ENCODE data around the gene KCNK5. TPM values are rescaled to one million over a fixed set of nuclear protein-coding genes. Genes with fewer than 3 reads are reported as not detected.

KCNK5 gene
- total RNA-seq, 2 donors from 2014 or later: 16.9 to 31.0 TPM

- H3K27me3 ChIP-seq: no peaks in the 10 kb centered on the region
- 71 to 84% methylated on average over 6 of the region's 6 CpGs for WGBS, 2 donors
- H3K4me1 ChIP-seq: no peaks in the 10 kb centered on the region
- H3K27ac ChIP-seq: no peak overlapping the region
- no peaks in the 10 kb centered on the region for H3K36me3 ChIP-seq (replicated peaks in 1 of 2; ENCODE audit: insufficient read depth in 1 of 2, low read depth in 2 of 2)
- no peaks in the 10 kb centered on the region for H3K9me3 ChIP-seq
- no peak overlapping the region for H3K4me3 ChIP-seq
- ATAC-seq (no peak), DNase-seq (no peak)
- intact Hi-C loops (cut with DNase I): no loop called here
- TF ChIP-seq POLR2A (IDR thresholded peaks at IDR 0.05): no peak
- no peak for TF ChIP-seq CTCF (IDR thresholded peaks at IDR 0.05)
Observed at GRCh38 chr6:39273406-39273821, 44.1 kb upstream of the KCNK5 start.

GRCh38 chr6:39269961-39270360 is 40.7 kb upstream of the KCNK5 start:
- TF ChIP-seq CTCF (IDR thresholded peaks at IDR 0.05) (no peak), POLR2A (IDR thresholded peaks at IDR 0.05) (no peak)

GRCh38 chr6:39268721-39269120 is 39.4 kb upstream of the KCNK5 start:
- 94 to 96% methylated on average over 3 of the region's 3 CpGs for WGBS, 2 donors

More at GRCh38 chr6:39269961-39270360, 40.7 kb upstream of the KCNK5 start:
- Histone ChIP-seq H3K4me1 (no peaks in the 10 kb centered on the region), H3K27ac (no peak overlapping the region), H3K9me3 (no peaks in the 10 kb centered on the region), H3K4me3 (no peak overlapping the region), H3K27me3 (no peaks in the 10 kb centered on the region), H3K36me3 (replicated peaks in 1 of 2; ENCODE audit: insufficient read depth in 1 of 2, low read depth in 2 of 2) (no peaks in the 10 kb centered on the region)
- ATAC-seq (no peak), DNase-seq (no peak)
- WGBS, 2 donors: 64 to 76% methylated on average over 1 of the region's 1 CpG
- intact Hi-C loops (cut with DNase I): no loop called here

DNA sequence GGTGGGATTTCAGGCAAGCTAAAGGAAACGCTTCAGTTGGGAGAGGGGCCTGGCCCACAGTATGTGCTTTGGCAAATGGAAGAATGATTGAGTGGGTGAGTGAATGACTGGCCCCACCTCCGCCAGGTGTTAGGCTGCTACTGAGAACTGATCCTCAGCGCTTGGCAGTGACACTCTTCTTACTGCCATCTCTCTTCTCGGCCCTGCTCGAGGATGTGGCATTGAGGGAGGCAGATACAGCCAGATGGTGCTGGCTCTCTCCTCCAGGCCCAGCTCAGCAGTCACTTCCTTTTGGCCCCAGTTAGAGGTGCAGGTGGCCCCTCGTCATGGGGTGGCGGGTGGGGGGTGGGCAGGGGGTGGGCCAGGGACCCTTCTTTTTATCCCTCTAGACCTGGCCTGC is 38.9 kb upstream of the KCNK5 start:
- Histone ChIP-seq H3K36me3 (replicated peaks in 1 of 2; ENCODE audit: insufficient read depth in 1 of 2, low read depth in 2 of 2) (no peaks in the 10 kb centered on the region), H3K27me3 (no peaks in the 10 kb centered on the region), H3K9me3 (no peaks in the 10 kb centered on the region), H3K4me1 (no peaks in the 10 kb centered on the region), H3K4me3 (no peak overlapping the region), H3K27ac (no peak overlapping the region)
- DNase-seq (no peak), ATAC-seq (no peak)
- 83 to 100% methylated on average over 3 to 7 of the region's 7 CpGs for WGBS, 2 donors
- intact Hi-C loops (cut with DNase I): no loop called here
- no peak for TF ChIP-seq POLR2A (IDR thresholded peaks at IDR 0.05)
- TF ChIP-seq CTCF (IDR thresholded peaks at IDR 0.05): no peak

More at GRCh38 chr6:39268721-39269120, 39.4 kb upstream of the KCNK5 start:
- intact Hi-C loops (cut with DNase I): no loop called here
- DNase-seq: no peak
- Histone ChIP-seq H3K27me3 (no peaks in the 10 kb centered on the region), H3K36me3 (replicated peaks in 1 of 2; ENCODE audit: insufficient read depth in 1 of 2, low read depth in 2 of 2) (no peaks in the 10 kb centered on the region), H3K4me1 (no peaks in the 10 kb centered on the region), H3K9me3 (no peaks in the 10 kb centered on the region), H3K27ac (no peak overlapping the region), H3K4me3 (no peak overlapping the region)
- TF ChIP-seq CTCF (IDR thresholded peaks at IDR 0.05) (no peak), POLR2A (IDR thresholded peaks at IDR 0.05) (no peak)
- no peak for ATAC-seq

DNA sequence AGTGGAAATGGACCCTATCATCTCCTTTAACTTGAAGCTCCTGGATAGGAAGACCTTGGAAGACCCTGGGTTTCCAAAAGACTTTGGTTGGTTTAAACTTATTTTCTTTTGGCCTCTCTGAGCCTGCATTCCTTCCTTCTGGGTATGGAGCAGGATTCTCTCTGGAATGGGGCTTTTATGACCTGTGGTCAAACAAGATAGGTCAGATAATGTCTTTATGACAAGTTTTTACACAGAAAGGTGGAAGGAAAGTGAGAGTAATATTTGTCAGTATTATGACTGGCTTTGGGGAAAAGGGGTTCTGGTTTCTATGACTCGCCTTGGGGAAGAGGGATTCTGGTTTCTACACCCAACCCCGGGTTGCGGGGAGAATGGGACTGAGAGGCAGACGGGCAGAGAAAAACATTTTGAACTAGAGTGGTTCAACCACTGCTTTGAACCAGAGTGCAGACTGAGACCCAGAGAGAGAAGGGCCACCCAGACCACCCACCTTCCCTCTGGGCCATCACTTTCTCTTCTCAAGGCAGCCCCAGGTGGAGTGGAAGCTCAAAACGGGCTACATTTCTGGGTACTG is 37.6 kb upstream of the KCNK5 start:
- no peak overlapping the region for H3K4me3 ChIP-seq
- WGBS, 2 donors: 86 to 87% methylated on average over 5 of the region's 5 CpGs
- H3K27ac ChIP-seq: no peak overlapping the region
- no peaks in the 10 kb centered on the region for H3K4me1 ChIP-seq
- no peak for TF ChIP-seq CTCF (IDR thresholded peaks at IDR 0.05)
- TF ChIP-seq POLR2A (IDR thresholded peaks at IDR 0.05): no peak
- intact Hi-C loops (cut with DNase I): no loop called here
- no peak for DNase-seq
- H3K27me3 ChIP-seq: no peaks in the 10 kb centered on the region
- no peaks in the 10 kb centered on the region for H3K9me3 ChIP-seq
- ATAC-seq: no peak
- no peaks in the 10 kb centered on the region for H3K36me3 ChIP-seq (replicated peaks in 1 of 2; ENCODE audit: insufficient read depth in 1 of 2, low read depth in 2 of 2)
